Prostate gland (tissue), 2 donors: ENCODE data around the gene C1R.

Source experiments
- POLR2A ChIP-seq: fragments of 450-650 bp; IDR thresholded peaks from one replicate; pipeline ENCODE4 v1.6.1; 2016; ENCODE audit warnings: antibody characterized with exemption, mild to moderate bottlenecking
- POLR2AphosphoS5 ChIP-seq: sonication (generic); formaldehyde crosslinking; IDR thresholded peaks from one replicate; pipeline ENCODE4 v1.6.1; 2017; ENCODE audit warnings: antibody characterized with exemption
- TF ChIP-seq, protein P1 (sequence below), 4 experiments: fragments of 200-600 bp in 2 of 4; fragments of 450-650 bp in 2 of 4; sonication (generic) in 2 of 4; IDR thresholded peaks; 1 replicate in 3 of 4; 2 replicates in 1 of 4; pipeline ENCODE4 v1.5.1; 2016 to 2019; ENCODE audit warnings: antibody characterized with exemption in 4 of 4, mild to moderate bottlenecking in 2 of 4, moderate library complexity in 2 of 4

DNA sequence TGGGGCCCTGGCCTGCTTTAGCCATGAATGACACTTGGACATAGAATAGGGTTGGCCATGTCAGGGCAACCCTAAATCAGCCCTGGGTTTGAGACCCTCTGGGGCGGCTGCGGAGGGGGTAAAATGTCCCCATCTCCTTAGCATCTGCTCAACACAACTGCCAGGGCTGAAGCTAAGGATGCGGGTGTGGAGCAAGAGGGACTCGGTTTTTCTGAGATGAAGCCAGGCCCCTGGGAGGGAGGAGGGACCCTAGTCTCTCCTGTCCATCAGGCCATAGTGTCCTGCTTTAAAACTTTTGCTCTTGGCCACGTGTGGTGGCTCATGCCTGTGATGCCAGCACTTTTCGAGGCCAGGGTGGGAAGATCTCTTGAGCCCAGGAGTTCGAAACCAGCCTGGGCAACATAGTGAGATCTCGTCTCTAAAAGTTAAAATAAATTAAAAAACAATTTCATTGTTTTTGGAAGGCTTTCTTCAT lies 778 bp upstream of the C1R start:
- TF ChIP-seq, protein P1, sequence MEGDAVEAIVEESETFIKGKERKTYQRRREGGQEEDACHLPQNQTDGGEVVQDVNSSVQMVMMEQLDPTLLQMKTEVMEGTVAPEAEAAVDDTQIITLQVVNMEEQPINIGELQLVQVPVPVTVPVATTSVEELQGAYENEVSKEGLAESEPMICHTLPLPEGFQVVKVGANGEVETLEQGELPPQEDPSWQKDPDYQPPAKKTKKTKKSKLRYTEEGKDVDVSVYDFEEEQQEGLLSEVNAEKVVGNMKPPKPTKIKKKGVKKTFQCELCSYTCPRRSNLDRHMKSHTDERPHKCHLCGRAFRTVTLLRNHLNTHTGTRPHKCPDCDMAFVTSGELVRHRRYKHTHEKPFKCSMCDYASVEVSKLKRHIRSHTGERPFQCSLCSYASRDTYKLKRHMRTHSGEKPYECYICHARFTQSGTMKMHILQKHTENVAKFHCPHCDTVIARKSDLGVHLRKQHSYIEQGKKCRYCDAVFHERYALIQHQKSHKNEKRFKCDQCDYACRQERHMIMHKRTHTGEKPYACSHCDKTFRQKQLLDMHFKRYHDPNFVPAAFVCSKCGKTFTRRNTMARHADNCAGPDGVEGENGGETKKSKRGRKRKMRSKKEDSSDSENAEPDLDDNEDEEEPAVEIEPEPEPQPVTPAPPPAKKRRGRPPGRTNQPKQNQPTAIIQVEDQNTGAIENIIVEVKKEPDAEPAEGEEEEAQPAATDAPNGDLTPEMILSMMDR (IDR thresholded peaks at IDR 0.05), result no peak
- TF ChIP-seq POLR2A (no peak), POLR2AphosphoS5 (no peak)
